Stimulated activated CD8-positive, alpha-beta memory T cell treated with anti-CD3 and anti-CD28 coated beads, Interleukin-2, amount 100 ng/mL, for 48 hours (primary cell): ENCODE data around the gene RALGPS2.
"Not testable (repeated sequence)": the region's sequence is repeated elsewhere in the genome, so short reads cannot be mapped to it uniquely, and the experiment has no call there.

Experiments
- DNase-seq, 2 donors: peaks; one replicate each; pipeline ENCODE4 v3.0.0-alpha.2; 2020; ENCODE audit warnings: low read depth in 2 of 2

The RALGPS2 gene

GRCh38 chr1:178942285-178943198 is 217.5 kb downstream of the RALGPS2 start:
- no peak for DNase-seq

- DNase-seq = no peak
These were observed 219.7 kb downstream of the RALGPS2 start for GRCh38 chr1:178944729-178945128.

- no peak for DNase-seq
These were observed 220.8 kb downstream of the RALGPS2 start for GRCh38 chr1:178945763-178946266.

- DNase-seq = no peak
These were observed 221.4 kb downstream of the RALGPS2 start for GRCh38 chr1:178946416-178946815.

GRCh38 chr1:178946855-178947676 is 222.0 kb downstream of the RALGPS2 start:
- DNase-seq = no peak

GRCh38 chr1:178947677-178947981 is 222.6 kb downstream of the RALGPS2 start:
- DNase-seq = no peak

GRCh38 chr1:178948676-178949075 is 223.6 kb downstream of the RALGPS2 start:
- no peak for DNase-seq

- DNase-seq = not testable (repeated sequence)
These were observed 224.8 kb downstream of the RALGPS2 start for GRCh38 chr1:178949866-178950265.

- DNase-seq = no peak
These were observed 226.6 kb downstream of the RALGPS2 start for GRCh38 chr1:178951600-178951999.

GRCh38 chr1:178953034-178953433 is 228.0 kb downstream of the RALGPS2 start:
- DNase-seq = no peak

GRCh38 chr1:178953538-178954324 is 228.7 kb downstream of the RALGPS2 start:
- no peak for DNase-seq

GRCh38 chr1:178954325-178954690 is 229.3 kb downstream of the RALGPS2 start:
- no peak for DNase-seq

GRCh38 chr1:178954937-178955336 is 229.9 kb downstream of the RALGPS2 start:
- no peak for DNase-seq

GRCh38 chr1:178955391-178955954 is 230.4 kb downstream of the RALGPS2 start:
- DNase-seq = no peak

GRCh38 chr1:178958491-178958890 is 233.4 kb downstream of the RALGPS2 start:
- DNase-seq = no peak

GRCh38 chr1:178959543-178960460 is 234.8 kb downstream of the RALGPS2 start:
- DNase-seq = no peak

- DNase-seq = no peak
These were observed 235.6 kb downstream of the RALGPS2 start for GRCh38 chr1:178960482-178961240.

- DNase-seq = no peak
These were observed 236.3 kb downstream of the RALGPS2 start for GRCh38 chr1:178961331-178961730.

- DNase-seq = no peak
These were observed 236.8 kb downstream of the RALGPS2 start for GRCh38 chr1:178961868-178962267.
